22Rv1 (cell line): ENCODE data around the gene KANK3.

Source experiments
- CTCF ChIP-seq: fragments of 450-650 bp; IDR thresholded peaks from 2 replicates; pipeline ENCODE4 v1.5.1; 2017; ENCODE audit warnings: mild to moderate bottlenecking
- ZFX ChIP-seq: fragments of 450-650 bp; IDR thresholded peaks from 2 replicates; pipeline ENCODE4 v1.6.1; 2017; ENCODE audit warnings: antibody characterized with exemption, borderline replicate concordance

GRCh38 chr19:8352134-8352827 is 9.2 kb upstream of the KANK3 start:
- TF ChIP-seq CTCF (no peak), ZFX (no peak)
